ENCODE results near the gene SZT2.

DNA sequence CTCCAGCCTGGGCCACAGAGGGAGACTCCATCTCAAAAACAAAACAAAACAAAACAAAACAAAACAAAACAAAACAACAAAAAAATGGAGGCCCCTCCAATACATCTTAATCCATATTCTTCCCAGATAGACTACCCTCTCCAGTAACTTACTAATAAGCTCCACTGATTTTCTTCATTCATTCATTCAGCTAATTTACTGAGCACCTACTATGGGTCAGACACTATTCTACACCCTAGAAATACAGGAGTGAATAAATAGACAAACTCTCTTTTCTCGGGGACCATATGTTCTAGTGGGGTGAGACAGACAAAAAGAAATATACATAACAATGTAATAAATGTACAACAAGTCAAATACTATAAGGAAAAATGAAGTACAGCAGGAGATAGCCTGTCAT, 38.7 kb upstream of the SZT2 start:
- TF ChIP-seq ZNF274 (IDR thresholded peaks at IDR 0.05; ENCODE audit: low read depth, low read length) (no peak), YY1 (IDR thresholded peaks at IDR 0.05; ENCODE audit: insufficient read depth, insufficient read length) (no peak), SUZ12 (IDR thresholded peaks at IDR 0.05; ENCODE audit: extremely low read depth, insufficient read depth, insufficient read length) (no peak)
